GM12878 (cell line): Measurements from ENCODE around the gene CLSTN2. TPM values are rescaled to one million over a fixed set of nuclear protein-coding genes. Genes with fewer than 3 reads are reported as not detected.

Experiments used
- ATAC-seq: fragments of 200-7000 bp; cut with Tn5 transposase; 3 replicates; pipeline ENCODE4 v1.9.1; 2020; ENCODE audit warnings: mild to moderate bottlenecking, moderate library complexity
- BruUV-seq: library from RNA; stranded (reverse); fragments of 400-500 nt; replicated peaks from 2 replicates; lab custom pipeline; 2021; lab: Mats Ljungman, UMichigan
- CTCF ChIA-PET: fragments of 300-600 bp; sonication (Branson Sonifier 250); formaldehyde crosslinking; extraction: SDS; loops from one replicate; lab custom pipeline; 2021; ENCODE audit warnings: inconsistent platforms; lab: Yijun Ruan, JAX
- POLR2A ChIA-PET: fragments of 350-600 bp; formaldehyde crosslinking; extraction: SDS; loops from one replicate; lab custom pipeline; 2021; ENCODE audit warnings: inconsistent platforms; lab: Charles Lee
- RAD21 ChIA-PET: fragments of 300-600 bp; sonication (Branson Sonifier 250); formaldehyde crosslinking; loops from one replicate; lab custom pipeline; 2023; ENCODE audit warnings: antibody characterized with exemption; ENCODE audit not compliant: unreplicated experiment; lab: Charles Lee
- SMC1A ChIA-PET: fragments of 300-600 bp; sonication (Branson Sonifier 250); formaldehyde crosslinking; loops from one replicate; lab custom pipeline; 2023; ENCODE audit not compliant: unreplicated experiment, uncharacterized antibody; lab: Charles Lee
- DNase-seq: peaks from one replicate; pipeline ENCODE4 v3.0.0-alpha.2; 2011; ENCODE audit warnings: low read depth, low spot score
- FAIRE-seq: peaks from 3 replicates; lab custom pipeline; 2011; peaks lifted over from hg19 to GRCh38; lab: Jason Lieb, UNC
- H2AFZ ChIP-seq: 2 replicates; pipeline ENCODE4 v1.6.0; 2011; ENCODE audit warnings: low read depth, low read length, control low read depth; ENCODE audit not compliant: control insufficient read depth
- H3K27ac ChIP-seq: 2 replicates; pipeline ENCODE4 v1.5.1; 2011; ENCODE audit warnings: control low read depth; ENCODE audit not compliant: control insufficient read depth, insufficient read depth
- H3K27me3 ChIP-seq, 2 experiments: replicated peaks in 1 of 2; 2 replicates each; pipeline versions ENCODE4 v1.6.0 to v1.6.1; 2011; ENCODE audit warnings: low read length in 1 of 2; ENCODE audit not compliant: control insufficient read depth in 2 of 2, insufficient read depth in 2 of 2
- H3K36me3 ChIP-seq, 2 experiments: 2 replicates each; pipeline ENCODE4 v1.5.1; 2011; ENCODE audit warnings: low read length in 1 of 2; ENCODE audit not compliant: control insufficient read depth in 2 of 2, insufficient read depth in 2 of 2
- H3K4me1 ChIP-seq: 2 replicates; pipeline ENCODE4 v1.6.1; 2011; ENCODE audit warnings: mild to moderate bottlenecking, low read length, moderate library complexity, mixed read lengths; ENCODE audit not compliant: control insufficient read depth, insufficient read depth
- H3K4me2 ChIP-seq: 2 replicates; pipeline ENCODE4 v1.6.0; 2011; ENCODE audit warnings: control low read depth; ENCODE audit not compliant: control insufficient read depth, insufficient read depth
- H3K4me3 ChIP-seq: fragments of 200-600 bp; sonication (generic); 2 replicates; pipeline ENCODE4 v1.5.1; 2016
- H3K79me2 ChIP-seq: 2 replicates; pipeline ENCODE4 v1.6.0; 2011; ENCODE audit warnings: low read length; ENCODE audit not compliant: control insufficient read depth, insufficient read depth
- H3K9ac ChIP-seq: 2 replicates; pipeline ENCODE4 v1.8.0; 2011; ENCODE audit warnings: low read length, control low read depth, mixed read lengths; ENCODE audit not compliant: control insufficient read depth, insufficient read depth
- H3K9me3 ChIP-seq: replicated peaks from 3 replicates; pipeline ENCODE4 v1.5.1; 2011; ENCODE audit warnings: mild to moderate bottlenecking, low read length; ENCODE audit not compliant: control insufficient read depth, insufficient read depth
- H4K20me1 ChIP-seq: 2 replicates; pipeline ENCODE4 v1.6.0; 2011; ENCODE audit not compliant: control insufficient read depth, insufficient read depth
- BACH1 ChIP-seq: fragments of 450-650 bp; IDR thresholded peaks from 2 replicates; pipeline ENCODE4 v1.6.1; 2017; ENCODE audit warnings: mild to moderate bottlenecking, borderline replicate concordance
- BCL3 ChIP-seq: IDR thresholded peaks from 2 replicates; pipeline ENCODE4 v1.6.1; 2011; ENCODE audit warnings: borderline replicate concordance, low read depth, mild to moderate bottlenecking, moderate library complexity, low read length; ENCODE audit not compliant: insufficient read depth, poor library complexity, severe bottlenecking
- EGR1 ChIP-seq, 2 experiments: IDR thresholded peaks; 1 replicate in 1 of 2; 2 replicates in 1 of 2; pipeline ENCODE4 v1.6.1; 2011 to 2012; ENCODE audit warnings: low read depth in 2 of 2, low read length in 2 of 2, borderline replicate concordance in 1 of 2, mild to moderate bottlenecking in 1 of 2, moderate library complexity in 1 of 2
- FOS ChIP-seq: IDR thresholded peaks from 3 replicates; pipeline ENCODE4 v1.6.1; 2011; ENCODE audit warnings: borderline replicate concordance; ENCODE audit not compliant: insufficient read length; ENCODE audit errors: extremely low read depth
- GABPA ChIP-seq: IDR thresholded peaks from 2 replicates; pipeline ENCODE4 v1.6.1; 2014; ENCODE audit warnings: antibody characterized with exemption, low read depth, mild to moderate bottlenecking, inconsistent platforms
- MAX ChIP-seq: IDR thresholded peaks from 2 replicates; pipeline ENCODE4 v1.6.1; 2012; ENCODE audit warnings: low read depth, low read length, improper control_type of control experiment
- PBX3 ChIP-seq: IDR thresholded peaks from 2 replicates; pipeline ENCODE4 v1.6.1; 2011; ENCODE audit warnings: mild to moderate bottlenecking, low read depth, low read length, moderate library complexity; ENCODE audit not compliant: insufficient replicate concordance
- POLR2AphosphoS2 ChIP-seq: IDR thresholded peaks from 2 replicates; pipeline ENCODE4 v1.6.1; 2011; ENCODE audit warnings: low read depth, mild to moderate bottlenecking, low read length, improper control_type of control experiment, moderate library complexity
- SMAD5 ChIP-seq: IDR thresholded peaks from 2 replicates; pipeline ENCODE4 v1.6.1; 2016; ENCODE audit warnings: antibody characterized with exemption, low read depth
- STAT1 ChIP-seq: fragments of 450-650 bp; conservative IDR thresholded peaks from 2 replicates; pipeline ENCODE4 v1.6.1; 2014; ENCODE audit warnings: antibody characterized with exemption, mild to moderate bottlenecking
- STAT3 ChIP-seq: IDR thresholded peaks from 2 replicates; pipeline ENCODE4 v1.6.1; 2011; ENCODE audit warnings: low read depth, low read length, improper control_type of control experiment
- TARDBP ChIP-seq: IDR thresholded peaks from 2 replicates; pipeline ENCODE4 v1.6.1; 2016; ENCODE audit warnings: borderline replicate concordance
- YY1 ChIP-seq: IDR thresholded peaks from 2 replicates; pipeline ENCODE4 v1.6.1; 2011; ENCODE audit warnings: low read depth, mild to moderate bottlenecking, low read length
- ZNF622 ChIP-seq: fragments of 450-650 bp; IDR thresholded peaks from 2 replicates; pipeline ENCODE4 v1.6.1; 2017; ENCODE audit warnings: mild to moderate bottlenecking, inconsistent platforms
- WGBS: methylation state at CpG from one replicate; pipeline ENCODE4 v1.1.6; 2016; ENCODE audit warnings: low lambda C conversion rate; ENCODE audit not compliant: insufficient replicate concordance, insufficient coverage; ENCODE audit errors: missing lambda C conversion rate; 5-methylcytosine and 5-hydroxymethylcytosine counted together
- in situ Hi-C: fragments of 300-500 bp; cut with MboI; formaldehyde crosslinking; loops from 9 replicates; pipeline ENCODE4 v1.14.3; 2018; ENCODE audit warnings: mixed read lengths
- intact Hi-C: fragments of 100-400 bp; cut with micrococcal nuclease; formaldehyde crosslinking; loops from one replicate; pipeline ENCODE4 v1.14.2; 2022; ENCODE audit not compliant: unreplicated experiment
- polyA plus RNA-seq, 11 experiments: library from polyadenylated mRNA; depleted of rRNA in 4 of 11; unstranded in 6 of 11; stranded (reverse) in 5 of 11; fragments of >200 nt; fragmentation: Nextera tagmentation in 4 of 11; fragmentation: Illumina TruSeq in 1 of 11; extraction: Ambion mirVana in 4 of 11; extraction: Trizol in 1 of 11; gene quantifications; 1 replicate in 1 of 11; 2 replicates in 10 of 11; pipeline versions ENCODE4 v1.2.1 to v1.2.3, GENCODE V29; 2011 to 2016; ENCODE audit warnings: inconsistent platforms in 2 of 11, missing spikeins in 2 of 11, low read depth in 1 of 11
- total RNA-seq, 4 experiments: library from RNA; depleted of rRNA in 3 of 4; stranded (reverse); fragments of >200 nt in 3 of 4; fragmentation: Illumina TruSeq in 1 of 4; extraction: Trizol in 1 of 4; gene quantifications; 2 replicates each; pipeline versions ENCODE4 v1.2.1 to v1.2.3, GENCODE V29; 2013 to 2021

CLSTN2 gene
- total and polyA plus RNA-seq, 10 of the 15 experiments (the other 5 are each of a cell fraction or from before 2014, with no cell fraction given), result under 0.01 to 0.10 (median under 0.01) TPM; not detected in 5

- in situ Hi-C loops (no loop called here), intact Hi-C loops (no loop called here)
- Histone ChIP-seq H3K9ac (no peak overlapping the region), H3K9me3 (no peaks in the 10 kb centered on the region), H3K36me3 (no peaks in the 10 kb centered on the region), H4K20me1 (no peaks in the 10 kb centered on the region), H3K4me1 (no peaks in the 10 kb centered on the region), H3K27me3 (no peaks in the 10 kb centered on the region; a peak in 2 of 4 replicates), H3K27ac (no peak overlapping the region), H3K4me2 (no peak overlapping the region), H3K79me2 (no peaks in the 10 kb centered on the region), H2AFZ (no peak overlapping the region), H3K4me3 (no peak overlapping the region)
- ChIA-PET RAD21 (no interaction called here), POLR2A (interaction anchor here (0.6 kb wide), 1 partner anchor 108 kb away, joined by 3 read pairs; no protein-coding TSS in a partner anchor), SMC1A (interaction anchor here (0.7 to 1.4 kb wide), 3 partner anchors 9 to 257 kb away, joined by 3 to 6 read pairs (median 4); no protein-coding TSS in a partner anchor), CTCF (interaction anchor here (0.8 kb wide), 1 partner anchor 11 kb away, joined by 4 read pairs; no protein-coding TSS in a partner anchor)
- FAIRE-seq (no peak), ATAC-seq (no peak), DNase-seq (no peak)
- no TSS peak for BruUV-seq
- TF ChIP-seq SMAD5 (no peak), STAT1 (no peak), BACH1 (no peak), FOS (no peak), MAX (no peak), EGR1 (IDR thresholded peaks at IDR 0.05; ENCODE audit: borderline replicate concordance in 1 of 2, low read depth in 2 of 2, low read length in 2 of 2) (no peak), POLR2AphosphoS2 (no peak)
- 10% methylated on average over 4 of the region's 4 CpGs for WGBS
Measured at GRCh38 chr3:140586311-140586710, 651.3 kb downstream of the CLSTN2 start.

DNA sequence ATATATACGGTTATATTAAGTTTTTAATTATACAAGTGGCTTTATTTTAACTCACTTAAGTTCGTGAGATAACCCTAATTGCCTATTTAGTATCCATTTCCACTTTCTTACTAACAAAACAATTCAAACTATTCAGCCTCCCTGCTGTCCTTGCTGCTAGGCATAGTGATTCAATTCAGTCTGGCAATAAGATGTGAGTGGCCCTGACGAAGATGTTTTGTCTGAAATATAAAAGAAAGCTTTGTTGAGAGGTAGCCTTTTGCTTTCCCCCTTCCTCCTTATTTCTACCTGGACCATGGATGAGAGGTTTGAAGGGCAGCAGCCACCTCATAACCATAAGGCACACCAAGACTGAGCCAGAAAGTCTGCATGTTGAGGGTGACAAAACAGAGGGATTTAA is 653.6 kb downstream of the CLSTN2 start:
- WGBS, result 0% methylated on average over 3 of the region's 3 CpGs
- no TSS peak for BruUV-seq
- ChIA-PET SMC1A (no interaction called here), RAD21 (no interaction called here), CTCF (no interaction called here), POLR2A (no interaction called here)
- intact Hi-C loops (no loop called here), in situ Hi-C loops (no loop called here)
- FAIRE-seq, result no peak
- H3K27me3 ChIP-seq, result no peaks in the 10 kb centered on the region; a peak in 1 of 4 replicates
- no peak overlapping the region for H3K4me2 ChIP-seq
- no peaks in the 10 kb centered on the region for H4K20me1 ChIP-seq
- DNase-seq, result no peak
- no peaks in the 10 kb centered on the region for H3K79me2 ChIP-seq
- no peak for ATAC-seq
- no peaks in the 10 kb centered on the region for H3K4me1 ChIP-seq
- no peak overlapping the region for H2AFZ ChIP-seq
- no peaks in the 10 kb centered on the region for H3K9me3 ChIP-seq
- H3K36me3 ChIP-seq, result no peaks in the 10 kb centered on the region
- H3K27ac ChIP-seq, result no peak overlapping the region
- H3K4me3 ChIP-seq, result no peak overlapping the region
- H3K9ac ChIP-seq, result no peak overlapping the region
- TF ChIP-seq STAT3 (no peak), TARDBP (no peak), ZNF622 (no peak), YY1 (no peak), GABPA (no peak), BCL3 (no peak), PBX3 (no peak)
